BJ (cell line): ENCODE results near the gene PRRC2C. TPM values are rescaled to one million over a fixed set of nuclear protein-coding genes. Genes with fewer than 3 reads are reported as not detected.

ENCODE experiments used
- CTCF ChIA-PET: fragments of 350-600 bp; formaldehyde crosslinking; extraction: SDS; loops from one replicate; lab custom pipeline; 2021; ENCODE audit warnings: antibody characterized with exemption, inconsistent platforms; lab: Yijun Ruan, JAX
- POLR2A ChIA-PET: fragments of 300-600 bp; sonication (Branson Sonifier 250); formaldehyde crosslinking; extraction: SDS; loops from one replicate; lab custom pipeline; 2021; ENCODE audit warnings: antibody characterized with exemption; lab: Charles Lee
- DNase-seq: peaks from one replicate; pipeline ENCODE4 v3.0.0-alpha.2; 2011; ENCODE audit warnings: low read depth
- H3K27me3 ChIP-seq: 2 replicates; pipeline ENCODE4 v1.6.0; 2011; ENCODE audit warnings: low read length; ENCODE audit not compliant: control insufficient read depth, insufficient read depth
- H3K36me3 ChIP-seq: 2 replicates; pipeline ENCODE4 v1.5.1; 2011; ENCODE audit warnings: low read length; ENCODE audit not compliant: control insufficient read depth, insufficient read depth
- H3K4me3 ChIP-seq: 2 replicates; pipeline ENCODE4 v1.5.1; 2011; ENCODE audit warnings: low read depth, mild to moderate bottlenecking, control low read depth, low read length
- CTCF ChIP-seq: IDR thresholded peaks from 2 replicates; pipeline ENCODE4 v1.5.1; 2011; ENCODE audit warnings: low read depth, mild to moderate bottlenecking, control low read depth, inconsistent platforms, low read length, moderate library complexity; ENCODE audit not compliant: insufficient read depth
- polyA plus RNA-seq: library from polyadenylated mRNA; depleted of rRNA; stranded (reverse); fragments of >200 nt; gene quantifications from 2 replicates; pipeline ENCODE4 v1.2.3, GENCODE V29; 2011

PRRC2C gene
- polyA plus RNA-seq, 1 experiment: 27.2 TPM

GRCh38 chr1:171500304-171500703, 15.0 kb downstream of the PRRC2C start:
- no peak for TF ChIP-seq CTCF
- POLR2A ChIA-PET: no interaction called here
- Histone ChIP-seq H3K36me3 (no peaks in the 10 kb centered on the region), H3K4me3 (no peak overlapping the region), H3K27me3 (no peaks in the 10 kb centered on the region)
- CTCF ChIA-PET: interaction anchor here (0.7 to 2.8 kb wide), 3 partner anchors 16 to 1272 kb away, joined by 3 to 9 read pairs (median 3); partner anchors contain the start of gene PRRC2C
- DNase-seq: no peak

GRCh38 chr1:171500803-171501202, 15.5 kb downstream of the PRRC2C start:
- Histone ChIP-seq H3K4me3 (no peak overlapping the region), H3K27me3 (no peaks in the 10 kb centered on the region), H3K36me3 (no peaks in the 10 kb centered on the region)
- ChIA-PET POLR2A (no interaction called here), CTCF (interaction anchor here (0.7 to 2.8 kb wide), 5 partner anchors 16 to 1273 kb away, joined by 3 to 9 read pairs (median 3); partner anchors contain the start of gene PRRC2C)
- DNase-seq: no peak
- no peak for TF ChIP-seq CTCF

- Histone ChIP-seq H3K27me3 (no peaks in the 10 kb centered on the region), H3K36me3 (no peaks in the 10 kb centered on the region), H3K4me3 (no peak overlapping the region)
- ChIA-PET CTCF (interaction anchor here (0.7 to 2.8 kb wide), 4 partner anchors 13 to 216 kb away, joined by 3 to 9 read pairs (median 4); partner anchors contain the start of gene PRRC2C), POLR2A (interaction anchor here (0.6 kb wide), 1 partner anchor 40 kb away, joined by 3 read pairs; no protein-coding TSS in a partner anchor)
- no peak for DNase-seq
- TF ChIP-seq CTCF: no peak
Measured at GRCh38 chr1:171501305-171502024, 16.1 kb downstream of the PRRC2C start.

- H3K27me3 ChIP-seq: no peaks in the 10 kb centered on the region
- DNase-seq: no peak
- no peaks in the 10 kb centered on the region for H3K36me3 ChIP-seq
- no peak overlapping the region for H3K4me3 ChIP-seq
- no peak for TF ChIP-seq CTCF
- ChIA-PET POLR2A (no interaction called here), CTCF (interaction anchor here (0.9 to 1.5 kb wide), 3 partner anchors 10 to 12 kb away, joined by 3 to 5 read pairs (median 3); no protein-coding TSS in a partner anchor)
Measured at GRCh38 chr1:171506525-171507304, 21.4 kb downstream of the PRRC2C start.

- no peak for DNase-seq
- no peak for TF ChIP-seq CTCF
- POLR2A ChIA-PET: no interaction called here
- Histone ChIP-seq H3K27me3 (no peaks in the 10 kb centered on the region), H3K36me3 (no peaks in the 10 kb centered on the region), H3K4me3 (no peak overlapping the region)
- CTCF ChIA-PET: interaction anchor here (1.1 to 1.5 kb wide), 2 partner anchors 11 to 13 kb away, joined by 3 to 5 read pairs; no protein-coding TSS in a partner anchor
Measured at GRCh38 chr1:171507435-171507834, 22.1 kb downstream of the PRRC2C start.
